RWPE2 (cell line): ENCODE data around the gene RERE.

ENCODE experiments used
- ATAC-seq: fragments of 200-7000 bp; cut with Tn5 transposase; 3 replicates; pipeline ENCODE4 v1.9.1; 2021; ENCODE audit warnings: low read depth
- DNase-seq: peaks from one replicate; pipeline ENCODE4 v3.0.0-alpha.2; 2020; ENCODE audit warnings: low spot score
- H3K27ac ChIP-seq: fragments of 450-650 bp; 2 replicates; pipeline ENCODE4 v1.5.1; 2017; ENCODE audit warnings: mild to moderate bottlenecking; ENCODE audit not compliant: poor library complexity, severe bottlenecking
- H3K27me3 ChIP-seq: fragments of 250-450 bp; sonication (Bioruptor Pico); 2 replicates; pipeline ENCODE4 v1.5.1; 2021; ENCODE audit warnings: mild to moderate bottlenecking, moderate library complexity; ENCODE audit not compliant: insufficient read depth, poor library complexity, severe bottlenecking
- H3K36me3 ChIP-seq: fragments of 250-450 bp; sonication (Bioruptor Pico); 2 replicates; pipeline ENCODE4 v1.5.1; 2020; ENCODE audit warnings: low read depth, mild to moderate bottlenecking, moderate library complexity
- H3K4me1 ChIP-seq: fragments of 250-450 bp; sonication (Bioruptor Pico); 2 replicates; pipeline ENCODE4 v1.5.1; 2021; ENCODE audit warnings: mild to moderate bottlenecking, moderate library complexity; ENCODE audit not compliant: insufficient read depth, poor library complexity, severe bottlenecking
- H3K4me3 ChIP-seq: fragments of 250-450 bp; sonication (Bioruptor Pico); 2 replicates; pipeline ENCODE4 v1.5.1; 2021; ENCODE audit warnings: mild to moderate bottlenecking, moderate library complexity; ENCODE audit not compliant: severe bottlenecking
- H3K9me3 ChIP-seq: fragments of 250-450 bp; sonication (Bioruptor Pico); 2 replicates; pipeline ENCODE4 v1.5.1; 2021; ENCODE audit warnings: mild to moderate bottlenecking, moderate library complexity; ENCODE audit not compliant: severe bottlenecking
- CTCF ChIP-seq: fragments of 450-650 bp; IDR thresholded peaks from one replicate; pipeline ENCODE4 v1.5.1; 2017; ENCODE audit warnings: mild to moderate bottlenecking, moderate library complexity; ENCODE audit not compliant: poor library complexity, severe bottlenecking

Gene RERE

GRCh38 chr1:8555582-8555981 lies 261.9 kb downstream of the RERE start:
- Histone ChIP-seq H3K9me3 (no peaks in the 10 kb centered on the region), H3K27ac (no peak overlapping the region), H3K4me3 (no peak overlapping the region), H3K27me3 (no peaks in the 10 kb centered on the region), H3K36me3 (no peaks in the 10 kb centered on the region), H3K4me1 (peaks cover 6% of the 10 kb centered on the region)
- DNase-seq (no peak), ATAC-seq (no peak)
- TF ChIP-seq CTCF = no peak

GRCh38 chr1:8554956-8555534 lies 262.4 kb downstream of the RERE start:
- ATAC-seq (peak; percentile 57), DNase-seq (no peak)
- no peak for TF ChIP-seq CTCF
- Histone ChIP-seq H3K4me1 (peaks cover 6% of the 10 kb centered on the region), H3K27me3 (no peaks in the 10 kb centered on the region), H3K36me3 (no peaks in the 10 kb centered on the region), H3K27ac (no peak overlapping the region), H3K4me3 (no peak overlapping the region), H3K9me3 (no peaks in the 10 kb centered on the region)

GRCh38 chr1:8552820-8553397 lies 264.5 kb downstream of the RERE start:
- no peak for DNase-seq
- Histone ChIP-seq H3K4me3 (no peak overlapping the region), H3K27ac (no peak overlapping the region), H3K4me1 (peaks cover 6% of the 10 kb centered on the region), H3K9me3 (no peaks in the 10 kb centered on the region), H3K27me3 (no peaks in the 10 kb centered on the region), H3K36me3 (no peaks in the 10 kb centered on the region)
- TF ChIP-seq CTCF = no peak
- ATAC-seq = no peak

GRCh38 chr1:8551613-8552489 lies 265.6 kb downstream of the RERE start:
- no peak overlapping the region for H3K27ac ChIP-seq
- TF ChIP-seq CTCF = no peak

More at GRCh38 chr1:8551613-8552489, 265.6 kb downstream of the RERE start:
- no peaks in the 10 kb centered on the region for H3K9me3 ChIP-seq
- no peak overlapping the region for H3K4me3 ChIP-seq
- ATAC-seq (no peak), DNase-seq (no peak)
- H3K27me3 ChIP-seq = no peaks in the 10 kb centered on the region
- peaks cover 9% of the 10 kb centered on the region for H3K4me1 ChIP-seq
- H3K36me3 ChIP-seq = no peaks in the 10 kb centered on the region
